Hypothalamus (tissue), 51 donors: Measurements from ENCODE around the gene SPIB.

Experiments used
- DNase-seq, 51 donors: peaks; one replicate each; lab custom pipeline; 2025; lab: John Stamatoyannopoulos, UW

SPIB gene

GRCh38 chr19:50417111-50418081 is 1.3 kb upstream of the SPIB start:
- no peak for DNase-seq

GRCh38 chr19:50419022-50419579 is 363 bp downstream of the SPIB start:
- no peak for DNase-seq

GRCh38 chr19:50419580-50420035 is 870 bp downstream of the SPIB start:
- no peak for DNase-seq

GRCh38 chr19:50420127-50420526 is 1.4 kb downstream of the SPIB start:
- no peak for DNase-seq

GRCh38 chr19:50420808-50421207 is 2.1 kb downstream of the SPIB start:
- no peak for DNase-seq

- DNase-seq, result no peak
Measured at GRCh38 chr19:50422397-50423278, 3.9 kb downstream of the SPIB start.

GRCh38 chr19:50423279-50424113 is 4.8 kb downstream of the SPIB start:
- no peak for DNase-seq

- DNase-seq, result no peak
Measured at GRCh38 chr19:50425581-50425980, 6.8 kb downstream of the SPIB start.

- DNase-seq, result no peak
Measured at GRCh38 chr19:50427318-50427925, 8.7 kb downstream of the SPIB start.

- DNase-seq, result peak in 49 of 51 donors; percentile 2 to 89 (median 61)
Measured at GRCh38 chr19:50427997-50428425, 9.3 kb downstream of the SPIB start.

GRCh38 chr19:50428772-50429463 is 10.2 kb downstream of the SPIB start:
- DNase-seq, result no peak

- DNase-seq, result no peak
Measured at GRCh38 chr19:50430888-50431342, 12.2 kb downstream of the SPIB start.

GRCh38 chr19:50431343-50432220 is 12.8 kb downstream of the SPIB start:
- DNase-seq, result peak; percentile 23 to 87 (median 70)

GRCh38 chr19:50432221-50433028 is 13.7 kb downstream of the SPIB start, which contains the start of gene MYBPC2:
Gene MYBPC2, plus strand, starts transcription at chr19:50432892. Its CDS starts 62 bp downstream, at chr19:50432954.
- DNase-seq, result peak in 2 of 51 donors; percentile 13 to 33

- no peak for DNase-seq
Measured at GRCh38 chr19:50433201-50434180, 14.8 kb downstream of the SPIB start.

GRCh38 chr19:50434525-50434924 is 15.8 kb downstream of the SPIB start:
- no peak for DNase-seq
